Mammary epithelial cell (primary cell): ENCODE measurements around the gene VSX1.

Source experiments
- EZH2 ChIP-seq: IDR thresholded peaks from 2 replicates; pipeline ENCODE4 v1.6.1; 2012; ENCODE audit warnings: low read length, inconsistent platforms, borderline replicate concordance
- TF ChIP-seq, protein P1 (sequence below), 2 donors: IDR thresholded peaks in 1 of 2; conservative IDR thresholded peaks in 1 of 2; 2 replicates each; pipeline ENCODE4 v1.5.1; 2011 to 2012; ENCODE audit warnings: inconsistent platforms in 2 of 2, low read length in 2 of 2, mild to moderate bottlenecking in 2 of 2, control low read depth in 1 of 2, low read depth in 1 of 2; ENCODE audit not compliant: insufficient read depth in 1 of 2; ENCODE audit errors: extremely low read depth in 1 of 2

DNA sequence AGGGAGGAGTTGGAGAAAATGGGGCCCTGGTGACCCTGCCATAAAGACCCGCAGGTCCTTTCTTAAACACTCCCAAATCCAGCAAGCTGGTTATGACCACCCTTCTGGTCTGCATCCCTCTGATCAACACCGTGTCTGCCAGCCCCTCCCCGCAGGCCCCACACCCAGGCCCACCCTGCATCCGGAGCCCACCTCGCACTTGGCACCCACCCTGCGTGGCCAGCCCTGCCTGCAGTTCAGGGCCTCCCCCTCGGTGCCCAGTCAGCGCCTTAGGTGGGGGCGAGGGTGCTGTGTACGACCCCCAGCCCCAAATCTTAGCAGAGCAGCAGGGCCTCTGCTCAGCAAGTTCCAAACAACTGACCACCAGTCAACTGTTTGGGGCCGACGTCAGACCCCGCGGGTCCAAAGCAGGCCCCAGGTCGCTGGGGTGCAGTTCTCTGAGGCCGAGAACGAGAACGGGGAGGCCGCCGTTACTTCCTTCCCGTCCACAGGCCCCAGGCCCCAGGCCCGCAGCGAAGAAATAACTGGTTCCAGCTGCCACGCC lies 25.2 kb downstream of the VSX1 start:
- TF ChIP-seq, protein P1, sequence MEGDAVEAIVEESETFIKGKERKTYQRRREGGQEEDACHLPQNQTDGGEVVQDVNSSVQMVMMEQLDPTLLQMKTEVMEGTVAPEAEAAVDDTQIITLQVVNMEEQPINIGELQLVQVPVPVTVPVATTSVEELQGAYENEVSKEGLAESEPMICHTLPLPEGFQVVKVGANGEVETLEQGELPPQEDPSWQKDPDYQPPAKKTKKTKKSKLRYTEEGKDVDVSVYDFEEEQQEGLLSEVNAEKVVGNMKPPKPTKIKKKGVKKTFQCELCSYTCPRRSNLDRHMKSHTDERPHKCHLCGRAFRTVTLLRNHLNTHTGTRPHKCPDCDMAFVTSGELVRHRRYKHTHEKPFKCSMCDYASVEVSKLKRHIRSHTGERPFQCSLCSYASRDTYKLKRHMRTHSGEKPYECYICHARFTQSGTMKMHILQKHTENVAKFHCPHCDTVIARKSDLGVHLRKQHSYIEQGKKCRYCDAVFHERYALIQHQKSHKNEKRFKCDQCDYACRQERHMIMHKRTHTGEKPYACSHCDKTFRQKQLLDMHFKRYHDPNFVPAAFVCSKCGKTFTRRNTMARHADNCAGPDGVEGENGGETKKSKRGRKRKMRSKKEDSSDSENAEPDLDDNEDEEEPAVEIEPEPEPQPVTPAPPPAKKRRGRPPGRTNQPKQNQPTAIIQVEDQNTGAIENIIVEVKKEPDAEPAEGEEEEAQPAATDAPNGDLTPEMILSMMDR (conservative IDR thresholded peaks at IDR 0.05 in 1 of 2, IDR thresholded peaks at IDR 0.05 in 1 of 2; ENCODE audit: extremely low read depth in 1 of 2, insufficient read depth in 1 of 2, low read depth in 1 of 2, low read length in 2 of 2), result no peak
- no peak for TF ChIP-seq EZH2
